Measurements from ENCODE around the gene EDN1. TPM values are rescaled to one million over a fixed set of nuclear protein-coding genes. Genes with fewer than 3 reads are reported as not detected.

EDN1 gene
- total RNA-seq, 1 experiment from 2014 or later, result 25.6 TPM

- DNase-seq, result no peak
- Histone ChIP-seq H3K4me3 (ENCODE audit: low read length) (no peak overlapping the region), H3K4me1 (ENCODE audit: insufficient read depth, low read length) (peaks cover 53% of the 10 kb centered on the region), H4K20me1 (ENCODE audit: low read length) (no peaks in the 10 kb centered on the region), H3K9ac (ENCODE audit: low read length) (no peak overlapping the region), H2AFZ (ENCODE audit: low read length) (no peak overlapping the region), H3K36me3 (ENCODE audit: low read depth, low read length) (no peaks in the 10 kb centered on the region), H3K27ac (ENCODE audit: low read length) (no peak overlapping the region), H3K9me3 (ENCODE audit: low read length) (no peaks in the 10 kb centered on the region), H3K79me2 (ENCODE audit: low read length) (no peaks in the 10 kb centered on the region), H3K4me2 (ENCODE audit: low read length) (no peak overlapping the region), H3K27me3 (ENCODE audit: low read length) (no peaks in the 10 kb centered on the region), H3K9me2 (replicated peaks; ENCODE audit: low read length) (no peaks in the 10 kb centered on the region), H3F3A (ENCODE audit: low read length, unreplicated experiment) (peaks cover 19% of the 10 kb centered on the region)
- TF ChIP-seq EZH2 (IDR thresholded peaks at IDR 0.05; ENCODE audit: low read length, unreplicated experiment) (no peak), EZH2phosphoT487 (IDR thresholded peaks at IDR 0.05; ENCODE audit: borderline replicate concordance, low read length) (no peak), CTCF (conservative IDR thresholded peaks at IDR 0.05; ENCODE audit: low read depth, low read length) (no peak)
- intact Hi-C loops (cut with micrococcal nuclease), result loop anchor here (5.0 to 10.0 kb wide), 3 partner anchors 33 to 330 kb away; partner anchors contain the start of gene HIVEP1
- no peak for ATAC-seq
- ChIA-PET POLR2A (ENCODE audit: unreplicated experiment) (interaction anchor here (0.6 kb wide), 1 partner anchor 20 kb away, joined by 3 read pairs; no protein-coding TSS in a partner anchor), CTCF (interaction anchor here (0.6 kb wide), 1 partner anchor 36 kb away, joined by 4 read pairs; no protein-coding TSS in a partner anchor)
- BruUV-seq (replicated peaks), result no TSS peak
Measured at GRCh38 chr6:12344961-12345693, 55.0 kb downstream of the EDN1 start.

- H3K4me3 ChIP-seq (ENCODE audit: low read length), result no peak overlapping the region
- H3F3A ChIP-seq (ENCODE audit: low read length, unreplicated experiment), result peaks cover 19% of the 10 kb centered on the region
- H3K4me2 ChIP-seq (ENCODE audit: low read length), result no peak overlapping the region
- no peak overlapping the region for H3K9ac ChIP-seq (ENCODE audit: low read length)
- H2AFZ ChIP-seq (ENCODE audit: low read length), result no peak overlapping the region
- H3K9me3 ChIP-seq (ENCODE audit: low read length), result no peaks in the 10 kb centered on the region
- H3K79me2 ChIP-seq (ENCODE audit: low read length), result no peaks in the 10 kb centered on the region
- intact Hi-C loops (cut with micrococcal nuclease), result loop anchor here (5.0 to 10.0 kb wide), 2 partner anchors 33 to 331 kb away; partner anchors contain the start of gene HIVEP1
- peaks cover 58% of the 10 kb centered on the region for H3K4me1 ChIP-seq (ENCODE audit: insufficient read depth, low read length)
- no peaks in the 10 kb centered on the region for H3K27me3 ChIP-seq (ENCODE audit: low read length)
- DNase-seq (no peak), ATAC-seq (no peak)
- H3K27ac ChIP-seq (ENCODE audit: low read length), result no peak overlapping the region
- H3K9me2 ChIP-seq (replicated peaks; ENCODE audit: low read length), result no peaks in the 10 kb centered on the region
- ChIA-PET CTCF (interaction anchor here (0.6 kb wide), 1 partner anchor 36 kb away, joined by 4 read pairs; no protein-coding TSS in a partner anchor), POLR2A (ENCODE audit: unreplicated experiment) (interaction anchor here (0.6 kb wide), 1 partner anchor 21 kb away, joined by 3 read pairs; no protein-coding TSS in a partner anchor)
- no peaks in the 10 kb centered on the region for H4K20me1 ChIP-seq (ENCODE audit: low read length)
- TF ChIP-seq EZH2 (IDR thresholded peaks at IDR 0.05; ENCODE audit: low read length, unreplicated experiment), result no peak
- no peak for TF ChIP-seq EZH2phosphoT487 (IDR thresholded peaks at IDR 0.05; ENCODE audit: borderline replicate concordance, low read length)
- TF ChIP-seq CTCF (conservative IDR thresholded peaks at IDR 0.05; ENCODE audit: low read depth, low read length), result no peak
- H3K36me3 ChIP-seq (ENCODE audit: low read depth, low read length), result no peaks in the 10 kb centered on the region
- BruUV-seq (replicated peaks), result no TSS peak
Measured at GRCh38 chr6:12345694-12346058, 55.5 kb downstream of the EDN1 start.
